ENCODE measurements around the gene RCAN1.

The RCAN1 gene

DNA sequence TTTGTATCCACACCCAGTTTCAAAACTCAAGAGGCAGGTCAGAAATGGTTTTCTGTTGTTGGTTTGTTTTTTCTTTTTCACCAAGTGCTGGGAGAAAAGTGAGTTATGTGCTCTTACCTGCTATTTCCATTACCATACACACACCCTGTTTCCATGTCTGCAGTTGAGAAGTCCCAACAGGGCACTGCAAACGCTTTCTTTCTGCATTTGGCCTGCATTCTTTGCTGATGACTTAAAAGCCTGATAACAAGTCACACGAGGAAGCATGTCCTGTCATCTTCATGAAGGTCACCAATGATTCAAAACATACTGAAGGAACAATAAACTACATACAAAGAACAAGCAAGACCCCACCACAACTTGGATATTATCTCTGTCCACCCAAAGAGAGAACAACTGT is 78.1 kb downstream of the RCAN1 start:
- H3K4me1 Mint-ChIP-seq, result no peaks in the 10 kb centered on the region
- peak overlapping the region in 2 of 3 experiments; percentile 42 to 68 for H3K27ac Mint-ChIP-seq
- H3K9me3 Mint-ChIP-seq, result no peaks in the 10 kb centered on the region
- H3K36me3 Mint-ChIP-seq (ENCODE audit: low read depth), result no peaks in the 10 kb centered on the region
- TF ChIP-seq, protein P1, sequence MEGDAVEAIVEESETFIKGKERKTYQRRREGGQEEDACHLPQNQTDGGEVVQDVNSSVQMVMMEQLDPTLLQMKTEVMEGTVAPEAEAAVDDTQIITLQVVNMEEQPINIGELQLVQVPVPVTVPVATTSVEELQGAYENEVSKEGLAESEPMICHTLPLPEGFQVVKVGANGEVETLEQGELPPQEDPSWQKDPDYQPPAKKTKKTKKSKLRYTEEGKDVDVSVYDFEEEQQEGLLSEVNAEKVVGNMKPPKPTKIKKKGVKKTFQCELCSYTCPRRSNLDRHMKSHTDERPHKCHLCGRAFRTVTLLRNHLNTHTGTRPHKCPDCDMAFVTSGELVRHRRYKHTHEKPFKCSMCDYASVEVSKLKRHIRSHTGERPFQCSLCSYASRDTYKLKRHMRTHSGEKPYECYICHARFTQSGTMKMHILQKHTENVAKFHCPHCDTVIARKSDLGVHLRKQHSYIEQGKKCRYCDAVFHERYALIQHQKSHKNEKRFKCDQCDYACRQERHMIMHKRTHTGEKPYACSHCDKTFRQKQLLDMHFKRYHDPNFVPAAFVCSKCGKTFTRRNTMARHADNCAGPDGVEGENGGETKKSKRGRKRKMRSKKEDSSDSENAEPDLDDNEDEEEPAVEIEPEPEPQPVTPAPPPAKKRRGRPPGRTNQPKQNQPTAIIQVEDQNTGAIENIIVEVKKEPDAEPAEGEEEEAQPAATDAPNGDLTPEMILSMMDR (IDR thresholded peaks at IDR 0.05; ENCODE audit: unreplicated experiment in 3 of 3), result no peak
- H3K4me3 Mint-ChIP-seq, result no peak overlapping the region
- no peaks in the 10 kb centered on the region for H3K27me3 Mint-ChIP-seq (ENCODE audit: low read depth)

GRCh38 chr21:34536311-34536710 is 78.6 kb downstream of the RCAN1 start:
- peak overlapping the region in 2 of 3 experiments; percentile 22 to 73 for H3K27ac Mint-ChIP-seq

DNA sequence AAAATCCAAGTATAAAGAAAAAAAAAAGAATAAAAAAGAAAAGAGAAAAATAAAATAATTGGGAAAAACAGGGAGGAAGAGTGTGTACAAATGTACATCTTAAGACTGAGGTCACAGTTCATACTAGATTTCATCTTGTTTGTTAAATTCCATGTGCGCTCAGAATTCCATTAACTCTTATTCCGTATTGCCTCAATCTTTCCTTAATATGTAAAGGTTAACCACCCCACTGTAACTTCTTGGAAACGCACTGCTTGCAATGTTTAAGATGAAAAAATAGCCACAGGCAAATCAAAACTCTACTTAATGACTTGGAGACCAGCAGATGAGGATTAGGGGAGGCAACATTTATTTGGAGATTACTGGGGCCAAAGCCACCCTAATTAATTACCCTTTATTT is 79.0 kb downstream of the RCAN1 start:
- H3K27ac Mint-ChIP-seq, result peak overlapping the region in 2 of 3 experiments; percentile 14 to 73
- TF ChIP-seq, protein P1 (IDR thresholded peaks at IDR 0.05; ENCODE audit: unreplicated experiment in 3 of 3), result no peak
- no peaks in the 10 kb centered on the region for H3K36me3 Mint-ChIP-seq (ENCODE audit: low read depth)
- H3K27me3 Mint-ChIP-seq (ENCODE audit: low read depth), result no peaks in the 10 kb centered on the region
- H3K9me3 Mint-ChIP-seq, result no peaks in the 10 kb centered on the region
- no peaks in the 10 kb centered on the region for H3K4me1 Mint-ChIP-seq
- H3K4me3 Mint-ChIP-seq, result no peak overlapping the region

More at GRCh38 chr21:34536311-34536710, 78.6 kb downstream of the RCAN1 start:
- H3K36me3 Mint-ChIP-seq (ENCODE audit: low read depth), result no peaks in the 10 kb centered on the region
- TF ChIP-seq, protein P1 (IDR thresholded peaks at IDR 0.05; ENCODE audit: unreplicated experiment in 3 of 3), result no peak
- no peak overlapping the region for H3K4me3 Mint-ChIP-seq
- H3K4me1 Mint-ChIP-seq, result no peaks in the 10 kb centered on the region
- H3K9me3 Mint-ChIP-seq, result no peaks in the 10 kb centered on the region
- no peaks in the 10 kb centered on the region for H3K27me3 Mint-ChIP-seq (ENCODE audit: low read depth)

GRCh38 chr21:34534522-34534921 is 80.4 kb downstream of the RCAN1 start:
- TF ChIP-seq, protein P1 (IDR thresholded peaks at IDR 0.05; ENCODE audit: unreplicated experiment in 3 of 3), result no peak
- H3K4me1 Mint-ChIP-seq, result no peaks in the 10 kb centered on the region
- no peaks in the 10 kb centered on the region for H3K36me3 Mint-ChIP-seq (ENCODE audit: low read depth)
- H3K27ac Mint-ChIP-seq, result no peak overlapping the region
- no peak overlapping the region for H3K4me3 Mint-ChIP-seq
- peaks cover 5% of the 10 kb centered on the region for H3K9me3 Mint-ChIP-seq
- no peaks in the 10 kb centered on the region for H3K27me3 Mint-ChIP-seq (ENCODE audit: low read depth)

DNA sequence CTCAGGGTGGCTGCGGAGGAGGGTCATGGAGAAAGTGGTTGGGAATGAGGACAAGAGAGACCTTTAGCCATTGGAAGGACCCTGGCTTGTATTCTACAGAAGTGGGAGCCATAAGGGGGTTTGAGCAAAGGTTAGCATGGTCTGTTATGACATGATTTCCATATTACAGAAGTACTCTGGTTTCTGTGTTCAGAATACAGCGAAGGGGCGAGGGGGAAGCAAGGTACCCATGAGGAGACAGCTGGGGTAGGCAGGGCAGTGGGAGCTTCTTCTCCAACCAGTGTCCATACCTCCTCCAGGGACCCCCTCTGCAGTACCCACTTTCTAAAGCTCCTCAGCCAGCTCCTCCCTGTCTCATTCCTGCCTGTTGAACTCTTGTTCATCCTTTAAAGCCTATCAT is 81.0 kb downstream of the RCAN1 start:
- Mint-ChIP-seq H3K4me1 (no peaks in the 10 kb centered on the region), H3K36me3 (ENCODE audit: low read depth) (no peaks in the 10 kb centered on the region), H3K27me3 (ENCODE audit: low read depth) (no peaks in the 10 kb centered on the region), H3K4me3 (no peak overlapping the region), H3K27ac (no peak overlapping the region), H3K9me3 (peaks cover 8% of the 10 kb centered on the region)
- TF ChIP-seq, protein P1 (IDR thresholded peaks at IDR 0.05; ENCODE audit: unreplicated experiment in 3 of 3), result no peak

DNA sequence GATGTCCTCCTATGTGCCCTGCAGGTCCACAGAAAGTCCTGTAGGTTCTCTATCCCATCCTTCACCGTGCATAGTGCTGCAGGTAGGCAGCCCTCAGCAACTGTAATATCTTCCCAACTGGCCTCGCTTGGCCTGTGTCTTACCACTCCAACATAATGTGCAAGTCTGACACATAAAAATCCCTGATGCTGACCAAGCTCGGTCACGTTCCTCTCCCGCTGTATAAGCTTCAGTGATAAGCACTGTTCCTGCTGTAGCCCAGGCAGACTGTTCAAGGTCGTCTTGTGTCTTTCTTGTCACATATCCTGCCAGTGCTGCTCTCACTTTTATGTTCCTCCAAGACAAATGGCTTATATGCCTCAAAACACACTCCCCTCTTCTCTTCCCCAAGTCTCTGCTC is 83.5 kb downstream of the RCAN1 start:
- H3K4me3 Mint-ChIP-seq, result no peak overlapping the region
- H3K36me3 Mint-ChIP-seq (ENCODE audit: low read depth), result peaks cover 4% of the 10 kb centered on the region
- no peaks in the 10 kb centered on the region for H3K27me3 Mint-ChIP-seq (ENCODE audit: low read depth)
- TF ChIP-seq, protein P1 (IDR thresholded peaks at IDR 0.05; ENCODE audit: unreplicated experiment in 3 of 3), result no peak
- peak overlapping the region in 2 of 3 experiments; percentile 3 to 17 for H3K27ac Mint-ChIP-seq
- peaks cover 7% of the 10 kb centered on the region for H3K4me1 Mint-ChIP-seq
- H3K9me3 Mint-ChIP-seq, result peaks cover 16% of the 10 kb centered on the region

All from nephron (organoid).